HepG2 (cell line): ENCODE data around the gene ILKAP. TPM values are rescaled to one million over a fixed set of nuclear protein-coding genes. Genes with fewer than 3 reads are reported as not detected.

Source experiments
- ATAC-seq: fragments of 200-7000 bp; cut with Tn5 transposase; 3 replicates; pipeline ENCODE4 v1.9.1; 2020; ENCODE audit warnings: mild to moderate bottlenecking, moderate library complexity
- BruUV-seq: library from RNA; stranded (reverse); fragments of 400-500 nt; replicated peaks from 2 replicates; lab custom pipeline; 2021; lab: Mats Ljungman, UMichigan
- CTCF ChIA-PET: fragments of 300-600 bp; formaldehyde crosslinking; extraction: SDS; loops from one replicate; lab custom pipeline; 2021; ENCODE audit warnings: low total read pairs, inconsistent platforms, low intra/inter-chr PET ratio; lab: Yijun Ruan, JAX
- POLR2A ChIA-PET: fragments of 350-600 bp; sonication (Branson Sonifier 250); formaldehyde crosslinking; loops from one replicate; lab custom pipeline; 2020; ENCODE audit warnings: antibody characterized with exemption, inconsistent platforms; lab: Yijun Ruan, JAX
- DNase-seq: peaks from one replicate; pipeline ENCODE4 v3.0.0-alpha.2; 2015; ENCODE audit warnings: low spot score
- FAIRE-seq: peaks from 3 replicates; lab custom pipeline; 2011; peaks lifted over from hg19 to GRCh38; lab: Jason Lieb, UNC
- H2AFZ ChIP-seq: one replicate; pipeline ENCODE4 v1.6.1; 2011; ENCODE audit warnings: low read length, inconsistent platforms
- H3K27ac ChIP-seq: fragments of 300-600 bp; 3 replicates; pipeline ENCODE4 v1.8.0; 2011; ENCODE audit warnings: mixed run types, mild to moderate bottlenecking, mixed read lengths, low read length, inconsistent platforms; ENCODE audit not compliant: insufficient read depth; ENCODE audit errors: extremely low read length
- H3K27me3 ChIP-seq, 2 experiments: fragments of 200-600 bp in 1 of 2; 2 replicates in 1 of 2; 3 replicates in 1 of 2; pipeline versions ENCODE4 v1.6.0 to v1.8.0; 2011; ENCODE audit warnings: low read length in 2 of 2, mild to moderate bottlenecking in 2 of 2, moderate library complexity in 2 of 2, inconsistent platforms in 1 of 2; ENCODE audit not compliant: insufficient read depth in 2 of 2, control insufficient read depth in 1 of 2
- H3K36me3 ChIP-seq, 2 experiments: fragments of 200-600 bp in 1 of 2; replicated peaks in 1 of 2; 2 replicates in 1 of 2; 3 replicates in 1 of 2; pipeline versions ENCODE4 v1.5.1 to v1.8.0; 2011; ENCODE audit warnings: low read length in 2 of 2, inconsistent platforms in 1 of 2; ENCODE audit not compliant: insufficient read depth in 2 of 2, control insufficient read depth in 1 of 2
- H3K4me1 ChIP-seq: 2 replicates; pipeline ENCODE4 v1.5.1; 2012; ENCODE audit warnings: low read length, inconsistent platforms; ENCODE audit not compliant: insufficient read depth
- H3K4me2 ChIP-seq: 2 replicates; pipeline ENCODE4 v1.6.0; 2011; ENCODE audit warnings: low read depth, low read length, inconsistent platforms
- H3K4me3 ChIP-seq, 3 experiments: fragments of 200-600 bp in 1 of 3; sonication (generic), shearing (Covaris generic) in 1 of 3; replicated peaks in 1 of 3; 2 replicates each; pipeline ENCODE4 v1.5.1; 2011 to 2016; ENCODE audit warnings: low read length in 3 of 3, inconsistent platforms in 2 of 3, low read depth in 2 of 3, mild to moderate bottlenecking in 2 of 3, control low read depth in 1 of 3, mixed read lengths in 1 of 3; ENCODE audit not compliant: insufficient read depth in 1 of 3
- H3K79me2 ChIP-seq: one replicate; pipeline ENCODE4 v1.6.1; 2011; ENCODE audit warnings: low read length, inconsistent platforms; ENCODE audit not compliant: insufficient read depth
- H3K9ac ChIP-seq: 2 replicates; pipeline ENCODE4 v1.6.0; 2011; ENCODE audit warnings: mild to moderate bottlenecking, low read depth, low read length, inconsistent platforms; ENCODE audit not compliant: insufficient read depth
- H3K9me3 ChIP-seq: 2 replicates; pipeline ENCODE4 v1.5.1; 2012; ENCODE audit warnings: mild to moderate bottlenecking, low read length
- H4K20me1 ChIP-seq: 2 replicates; pipeline ENCODE4 v1.6.0; 2011; ENCODE audit warnings: inconsistent platforms, mild to moderate bottlenecking, low read length, moderate library complexity; ENCODE audit not compliant: insufficient read depth
- ETV5 ChIP-seq: IDR thresholded peaks from 2 replicates; pipeline ENCODE4 v1.6.1; 2018; ENCODE audit warnings: missing biosample characterization, missing genetic modification reagents, inconsistent platforms, borderline replicate concordance
- MED1 ChIP-seq: sonication (generic); formaldehyde crosslinking; IDR thresholded peaks from 2 replicates; pipeline ENCODE4 v1.4.0; 2020; ENCODE audit warnings: missing genetic modification reagents
- RNF2 ChIP-seq: fragments of 450-650 bp; conservative IDR thresholded peaks from 2 replicates; pipeline ENCODE4 v1.6.1; 2016; ENCODE audit warnings: low read depth
- WGBS: methylation state at CpG from one replicate; pipeline ENCODE4 v1.1.6; 2017; ENCODE audit warnings: low lambda C conversion rate; 5-methylcytosine and 5-hydroxymethylcytosine counted together
- in situ Hi-C: cut with HindIII; loops from 2 replicates; pipeline ENCODE4 v1.10.0; 2017; ENCODE audit warnings: low pct_unique_long_range_greater_than_20kb; ENCODE audit not compliant: extremely low pct_ligation_motif_present
- intact Hi-C: fragments of 100-400 bp; cut with micrococcal nuclease; formaldehyde crosslinking; loops from one replicate; pipeline ENCODE4 v1.10.0; 2022; ENCODE audit not compliant: unreplicated experiment
- polyA plus RNA-seq, 8 experiments: library from polyadenylated mRNA; depleted of rRNA in 3 of 8; stranded (reverse) in 7 of 8; unstranded in 1 of 8; fragments of >200 nt; fragmentation: Illumina TruSeq in 4 of 8; extraction: Trizol in 4 of 8; gene quantifications; 2 replicates each; pipeline versions ENCODE4 v1.2.1 to v1.2.3, GENCODE V29; 2011 to 2016; ENCODE audit warnings: low read depth in 4 of 8, missing spikeins in 1 of 8, mixed read lengths in 1 of 8; ENCODE audit not compliant: insufficient read depth in 1 of 8
- total RNA-seq, 5 experiments: library from RNA; depleted of rRNA; stranded (reverse); fragments of >200 nt; fragmentation: Illumina TruSeq; extraction: Trizol; gene quantifications; 2 replicates each; pipeline ENCODE4 v1.2.3, GENCODE V29; 2016; ENCODE audit warnings: low read depth in 1 of 5
- TF ChIP-seq, protein P1 (sequence below): sonication (generic); formaldehyde crosslinking; IDR thresholded peaks from 2 replicates; pipeline ENCODE4 v1.5.1; 2020; ENCODE audit warnings: mild to moderate bottlenecking, missing genetic modification reagents, moderate library complexity

The ILKAP gene
- total and polyA plus RNA-seq, 2 of the 13 experiments (the other 11 are each of a cell fraction or from before 2014, with no cell fraction given), result 29.6 to 33.1 TPM

DNA sequence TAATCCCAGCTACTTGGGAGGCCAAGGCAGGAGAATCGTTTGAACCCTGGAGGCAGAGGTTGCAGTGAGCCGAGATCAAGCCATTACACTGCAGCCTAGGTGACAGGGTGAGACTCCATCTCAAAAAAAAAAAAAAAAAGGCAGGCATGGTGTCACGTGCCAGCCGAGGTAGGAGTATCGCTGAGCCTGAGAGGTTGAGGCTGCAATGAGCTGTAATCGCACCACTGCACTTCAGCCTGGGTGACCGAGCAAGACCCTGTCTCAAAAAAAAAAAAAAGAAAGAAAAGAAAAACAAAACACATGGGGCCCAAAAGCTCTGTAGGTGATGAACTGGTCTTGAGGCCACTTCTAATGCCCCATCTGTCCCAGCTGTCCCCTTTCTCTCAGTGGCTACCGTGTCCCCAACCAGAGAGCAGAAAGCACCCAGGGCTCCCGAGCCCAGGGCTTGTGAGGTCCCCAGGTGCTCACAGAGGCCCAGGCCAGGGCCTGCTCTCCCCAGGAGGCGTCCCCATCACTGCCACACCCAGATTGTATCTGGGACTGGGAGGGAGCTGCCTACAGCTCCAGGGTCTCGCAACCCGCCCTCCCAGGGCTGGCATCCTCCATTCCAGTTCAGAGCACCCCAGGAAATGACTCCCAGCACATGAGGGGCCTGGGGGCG, 56.5 kb downstream of the ILKAP start:
- Histone ChIP-seq H3K4me1 (peaks cover 29% of the 10 kb centered on the region; the same call in 1 of the 2 replicates), H3K36me3 (no peaks in the 10 kb centered on the region), H3K9me3 (no peaks in the 10 kb centered on the region), H3K4me2 (no peak overlapping the region), H2AFZ (no peak overlapping the region), H4K20me1 (no peaks in the 10 kb centered on the region), H3K27me3 (peaks cover 33 to 77% of the 10 kb centered on the region in 2 experiments), H3K27ac (no peak overlapping the region), H3K79me2 (no peaks in the 10 kb centered on the region), H3K4me3 (no peak overlapping the region), H3K9ac (no peak overlapping the region)
- POLR2A ChIA-PET, result no interaction called here
- ATAC-seq (no peak), FAIRE-seq (no peak), DNase-seq (no peak)
- in situ Hi-C loops, result no loop called here
- TF ChIP-seq MED1 (CRISPR knock-in tag) (no peak), ETV5 (CRISPR knock-in tag) (no peak)
- no TSS peak for BruUV-seq
- CTCF ChIA-PET, result no interaction called here
- intact Hi-C loops, result no loop called here
- WGBS, result 30% methylated on average over 12 of the region's 13 CpGs

DNA sequence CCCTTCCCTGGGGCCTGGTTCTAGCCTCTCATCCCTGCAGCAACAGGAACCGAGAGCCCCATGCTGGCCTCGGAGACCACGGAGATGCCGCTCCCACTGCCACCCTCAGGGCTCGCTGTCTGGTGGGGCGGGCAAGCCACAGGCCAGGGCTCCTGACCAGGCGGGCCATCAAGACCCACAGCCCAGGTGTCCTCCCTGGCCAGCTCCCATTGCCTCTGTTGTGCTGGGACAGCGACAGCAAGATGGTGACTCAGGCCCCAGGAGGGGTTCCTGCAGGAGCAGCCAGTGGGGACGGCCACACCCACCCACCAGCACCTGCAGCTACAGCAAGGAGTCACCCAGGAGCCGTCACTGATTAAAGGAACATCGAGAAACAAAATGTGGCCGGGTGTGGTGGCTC, 57.6 kb downstream of the ILKAP start:
- no peak for FAIRE-seq
- ChIA-PET CTCF (no interaction called here), POLR2A (no interaction called here)
- no peak overlapping the region for H3K27ac ChIP-seq
- H3K4me1 ChIP-seq, result peaks cover 22% of the 10 kb centered on the region; the same call in 1 of the 2 replicates
- in situ Hi-C loops, result no loop called here
- H3K27me3 ChIP-seq, result peaks cover 28 to 72% of the 10 kb centered on the region in 2 experiments
- no peak overlapping the region for H2AFZ ChIP-seq
- H3K4me2 ChIP-seq, result no peak overlapping the region
- H3K9ac ChIP-seq, result no peak overlapping the region
- WGBS, result 26% methylated on average over 5 of the region's 12 CpGs
- no peak for DNase-seq
- no peaks in the 10 kb centered on the region for H3K36me3 ChIP-seq
- H3K4me3 ChIP-seq, result no peak overlapping the region
- TF ChIP-seq, protein P1, sequence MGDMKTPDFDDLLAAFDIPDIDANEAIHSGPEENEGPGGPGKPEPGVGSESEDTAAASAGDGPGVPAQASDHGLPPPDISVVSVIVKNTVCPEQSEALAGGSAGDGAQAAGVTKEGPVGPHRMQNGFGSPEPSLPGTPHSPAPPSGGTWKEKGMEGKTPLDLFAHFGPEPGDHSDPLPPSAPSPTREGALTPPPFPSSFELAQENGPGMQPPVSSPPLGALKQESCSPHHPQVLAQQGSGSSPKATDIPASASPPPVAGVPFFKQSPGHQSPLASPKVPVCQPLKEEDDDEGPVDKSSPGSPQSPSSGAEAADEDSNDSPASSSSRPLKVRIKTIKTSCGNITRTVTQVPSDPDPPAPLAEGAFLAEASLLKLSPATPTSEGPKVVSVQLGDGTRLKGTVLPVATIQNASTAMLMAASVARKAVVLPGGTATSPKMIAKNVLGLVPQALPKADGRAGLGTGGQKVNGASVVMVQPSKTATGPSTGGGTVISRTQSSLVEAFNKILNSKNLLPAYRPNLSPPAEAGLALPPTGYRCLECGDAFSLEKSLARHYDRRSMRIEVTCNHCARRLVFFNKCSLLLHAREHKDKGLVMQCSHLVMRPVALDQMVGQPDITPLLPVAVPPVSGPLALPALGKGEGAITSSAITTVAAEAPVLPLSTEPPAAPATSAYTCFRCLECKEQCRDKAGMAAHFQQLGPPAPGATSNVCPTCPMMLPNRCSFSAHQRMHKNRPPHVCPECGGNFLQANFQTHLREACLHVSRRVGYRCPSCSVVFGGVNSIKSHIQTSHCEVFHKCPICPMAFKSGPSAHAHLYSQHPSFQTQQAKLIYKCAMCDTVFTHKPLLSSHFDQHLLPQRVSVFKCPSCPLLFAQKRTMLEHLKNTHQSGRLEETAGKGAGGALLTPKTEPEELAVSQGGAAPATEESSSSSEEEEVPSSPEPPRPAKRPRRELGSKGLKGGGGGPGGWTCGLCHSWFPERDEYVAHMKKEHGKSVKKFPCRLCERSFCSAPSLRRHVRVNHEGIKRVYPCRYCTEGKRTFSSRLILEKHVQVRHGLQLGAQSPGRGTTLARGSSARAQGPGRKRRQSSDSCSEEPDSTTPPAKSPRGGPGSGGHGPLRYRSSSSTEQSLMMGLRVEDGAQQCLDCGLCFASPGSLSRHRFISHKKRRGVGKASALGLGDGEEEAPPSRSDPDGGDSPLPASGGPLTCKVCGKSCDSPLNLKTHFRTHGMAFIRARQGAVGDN (CRISPR knock-in tag), result 0 out of 2 replicates have a peak, but pooled peaks have one; percentile 12
- TF ChIP-seq RNF2, result no peak
- H3K79me2 ChIP-seq, result no peaks in the 10 kb centered on the region
- intact Hi-C loops, result no loop called here
- no peak for ATAC-seq
- H3K9me3 ChIP-seq, result no peaks in the 10 kb centered on the region
- H4K20me1 ChIP-seq, result no peaks in the 10 kb centered on the region
- no TSS peak for BruUV-seq
